GM12801 (cell line): Measurements from ENCODE around the gene CCDC188.

Source experiments
- TF ChIP-seq, protein P1 (sequence below): IDR thresholded peaks from one replicate; pipeline ENCODE4 v1.5.1; 2011; ENCODE audit warnings: control low read depth; ENCODE audit not compliant: insufficient read length; ENCODE audit errors: extremely low read depth

The CCDC188 gene

DNA sequence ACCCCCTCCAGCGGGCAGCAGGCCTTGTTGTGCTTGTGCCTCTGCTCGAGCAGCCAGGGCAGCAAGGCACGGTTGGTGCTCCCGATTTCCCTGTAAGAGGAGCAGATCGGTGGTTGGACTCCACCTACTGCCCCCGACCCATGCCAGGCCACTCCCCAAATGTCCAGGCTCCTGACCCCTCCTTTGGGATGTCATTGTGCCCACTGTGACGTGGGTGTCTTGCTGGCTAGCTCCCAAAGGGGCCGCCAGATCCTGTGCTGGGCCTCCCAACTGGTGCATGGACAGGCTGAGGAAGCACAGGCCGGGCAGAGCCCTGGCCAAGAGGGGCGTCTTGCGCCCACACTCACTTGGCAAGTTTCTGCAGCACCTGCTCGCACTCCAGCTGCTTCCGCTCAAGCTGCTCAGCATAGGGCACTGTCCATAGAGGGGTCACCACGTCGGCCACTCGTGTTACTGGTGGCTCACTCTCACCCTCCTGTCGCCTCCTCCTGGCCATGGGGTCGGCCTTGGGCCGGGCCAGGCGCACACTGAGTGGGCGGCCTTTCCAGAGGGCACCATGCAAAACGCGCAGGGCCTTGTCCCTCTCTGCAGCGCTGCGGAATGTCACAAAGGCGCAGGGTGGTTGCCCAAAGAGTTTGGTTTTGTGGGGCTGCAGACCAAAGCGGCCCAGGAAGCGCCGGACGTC is 35.0 kb downstream of the CCDC188 start, which contains the start of gene RANBP1:
Gene RANBP1 (plus strand): TSS at position 414 of the 685 bp plus-strand sequence. CDS start 81 bp downstream, at position 495.
- TF ChIP-seq, protein P1, sequence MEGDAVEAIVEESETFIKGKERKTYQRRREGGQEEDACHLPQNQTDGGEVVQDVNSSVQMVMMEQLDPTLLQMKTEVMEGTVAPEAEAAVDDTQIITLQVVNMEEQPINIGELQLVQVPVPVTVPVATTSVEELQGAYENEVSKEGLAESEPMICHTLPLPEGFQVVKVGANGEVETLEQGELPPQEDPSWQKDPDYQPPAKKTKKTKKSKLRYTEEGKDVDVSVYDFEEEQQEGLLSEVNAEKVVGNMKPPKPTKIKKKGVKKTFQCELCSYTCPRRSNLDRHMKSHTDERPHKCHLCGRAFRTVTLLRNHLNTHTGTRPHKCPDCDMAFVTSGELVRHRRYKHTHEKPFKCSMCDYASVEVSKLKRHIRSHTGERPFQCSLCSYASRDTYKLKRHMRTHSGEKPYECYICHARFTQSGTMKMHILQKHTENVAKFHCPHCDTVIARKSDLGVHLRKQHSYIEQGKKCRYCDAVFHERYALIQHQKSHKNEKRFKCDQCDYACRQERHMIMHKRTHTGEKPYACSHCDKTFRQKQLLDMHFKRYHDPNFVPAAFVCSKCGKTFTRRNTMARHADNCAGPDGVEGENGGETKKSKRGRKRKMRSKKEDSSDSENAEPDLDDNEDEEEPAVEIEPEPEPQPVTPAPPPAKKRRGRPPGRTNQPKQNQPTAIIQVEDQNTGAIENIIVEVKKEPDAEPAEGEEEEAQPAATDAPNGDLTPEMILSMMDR = no peak

- TF ChIP-seq, protein P1 = no peak
These were observed 36.1 kb downstream of the CCDC188 start for GRCh38 chr22:20114506-20115475.

- TF ChIP-seq, protein P1 = no peak
These were observed 37.1 kb downstream of the CCDC188 start for GRCh38 chr22:20113551-20114310.

- TF ChIP-seq, protein P1 = no peak
These were observed 38.0 kb downstream of the CCDC188 start for GRCh38 chr22:20112623-20113511.

DNA sequence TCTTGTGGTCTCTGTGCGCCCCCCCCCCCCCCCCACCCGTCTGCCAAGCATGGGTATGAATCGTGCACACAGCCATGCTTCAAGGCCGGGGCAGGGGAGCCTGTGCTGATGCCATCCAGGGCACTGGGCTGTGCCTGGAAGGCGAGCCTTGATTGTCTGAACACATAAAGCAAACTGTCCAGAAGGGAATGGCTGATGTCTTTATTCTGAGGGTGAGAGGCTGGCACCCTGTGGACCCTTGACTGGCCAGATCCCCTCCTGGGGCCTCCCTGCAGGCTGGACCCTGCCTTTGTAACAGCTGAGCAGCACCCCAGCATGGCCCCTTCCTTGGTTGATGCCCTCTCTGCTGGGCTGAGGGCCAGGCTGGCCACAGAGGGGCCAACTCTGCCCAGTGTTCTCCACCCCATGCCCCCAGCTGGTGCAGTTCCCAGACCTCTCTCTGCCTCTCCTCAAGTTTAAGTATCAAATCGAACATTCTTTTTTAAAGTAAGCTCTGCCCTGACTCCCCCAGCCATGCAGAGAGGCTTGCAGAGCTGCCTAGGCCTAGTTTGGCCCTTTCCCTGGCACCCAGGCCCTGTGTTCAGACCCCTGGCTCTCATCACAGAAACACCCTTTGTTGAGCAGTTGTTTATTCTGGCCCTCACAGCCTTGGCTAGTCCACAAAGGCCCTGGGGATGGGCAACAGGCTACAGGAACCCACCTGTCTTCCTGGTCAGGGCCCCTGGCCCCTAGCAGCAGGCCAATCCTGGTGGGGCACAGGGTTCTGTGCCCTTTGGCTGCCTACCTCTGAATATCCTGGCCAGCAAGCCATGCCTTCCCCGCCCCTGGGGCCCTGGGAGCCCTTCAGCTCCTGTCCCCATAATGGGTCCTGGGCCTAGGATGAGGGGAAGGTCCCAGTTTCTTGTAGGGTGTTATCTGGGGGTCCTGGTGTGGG is 38.9 kb downstream of the CCDC188 start:
- TF ChIP-seq, protein P1 = no peak
